AG09319 (cell line): ENCODE results near the gene CMA1.
A peak's percentile ranks its signal among the peaks of the same experiment; 100 is the strongest.
"Not testable (repeated sequence)": the region's sequence is repeated elsewhere in the genome, so short reads cannot be mapped to it uniquely, and the experiment has no call there.

Experiments used
- DNase-seq: peaks from one replicate; pipeline ENCODE4 v3.0.0-alpha.2; 2010; ENCODE audit warnings: low read depth; ENCODE audit errors: extremely low read depth
- TF ChIP-seq, protein P1 (sequence below): IDR thresholded peaks from 2 replicates; pipeline ENCODE4 v1.5.1; 2011; ENCODE audit warnings: low read depth, mild to moderate bottlenecking, inconsistent platforms, low read length, moderate library complexity

CMA1 gene

DNA sequence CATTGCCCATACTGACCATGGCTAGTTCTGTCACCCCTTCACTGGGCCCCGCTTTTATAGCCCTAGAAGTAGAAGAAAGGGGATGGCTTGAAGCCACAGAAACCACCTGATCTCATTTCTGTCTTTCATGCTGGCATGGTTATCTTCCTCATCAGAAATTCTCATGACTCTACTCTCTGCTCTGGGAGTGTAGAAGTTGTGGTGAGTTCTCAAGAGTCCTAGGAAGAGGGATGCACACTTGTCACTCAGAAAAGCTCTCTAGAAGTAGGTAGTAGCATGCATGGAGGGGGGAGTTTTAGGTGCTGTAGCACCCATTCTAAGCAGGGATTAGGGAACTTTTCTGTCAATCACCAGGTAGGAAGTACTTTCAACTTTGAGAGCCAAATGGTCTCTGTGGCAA is 6.1 kb upstream of the CMA1 start:
- no peak for DNase-seq
- TF ChIP-seq, protein P1, sequence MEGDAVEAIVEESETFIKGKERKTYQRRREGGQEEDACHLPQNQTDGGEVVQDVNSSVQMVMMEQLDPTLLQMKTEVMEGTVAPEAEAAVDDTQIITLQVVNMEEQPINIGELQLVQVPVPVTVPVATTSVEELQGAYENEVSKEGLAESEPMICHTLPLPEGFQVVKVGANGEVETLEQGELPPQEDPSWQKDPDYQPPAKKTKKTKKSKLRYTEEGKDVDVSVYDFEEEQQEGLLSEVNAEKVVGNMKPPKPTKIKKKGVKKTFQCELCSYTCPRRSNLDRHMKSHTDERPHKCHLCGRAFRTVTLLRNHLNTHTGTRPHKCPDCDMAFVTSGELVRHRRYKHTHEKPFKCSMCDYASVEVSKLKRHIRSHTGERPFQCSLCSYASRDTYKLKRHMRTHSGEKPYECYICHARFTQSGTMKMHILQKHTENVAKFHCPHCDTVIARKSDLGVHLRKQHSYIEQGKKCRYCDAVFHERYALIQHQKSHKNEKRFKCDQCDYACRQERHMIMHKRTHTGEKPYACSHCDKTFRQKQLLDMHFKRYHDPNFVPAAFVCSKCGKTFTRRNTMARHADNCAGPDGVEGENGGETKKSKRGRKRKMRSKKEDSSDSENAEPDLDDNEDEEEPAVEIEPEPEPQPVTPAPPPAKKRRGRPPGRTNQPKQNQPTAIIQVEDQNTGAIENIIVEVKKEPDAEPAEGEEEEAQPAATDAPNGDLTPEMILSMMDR: no peak

DNA sequence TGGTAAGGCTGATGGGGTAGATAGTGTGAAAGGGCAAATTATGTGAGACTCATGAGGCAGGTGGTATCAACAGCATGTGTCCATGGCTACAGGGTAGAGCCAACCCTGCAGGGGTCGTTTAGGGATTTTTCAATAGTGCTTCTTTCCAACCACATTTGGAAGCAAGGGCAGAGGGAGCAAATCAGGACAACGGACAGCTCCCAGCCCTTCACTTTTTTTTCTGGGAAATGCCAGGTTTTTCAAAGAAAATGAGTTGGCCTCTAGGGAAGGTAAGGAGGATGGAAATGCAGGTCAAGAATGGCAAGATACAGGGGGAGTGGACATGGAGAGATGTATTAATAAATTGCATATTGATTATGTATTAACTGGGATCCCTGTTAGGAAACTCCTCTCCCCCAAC is 4.9 kb upstream of the CMA1 start:
- TF ChIP-seq, protein P1: no peak
- no peak for DNase-seq

DNA sequence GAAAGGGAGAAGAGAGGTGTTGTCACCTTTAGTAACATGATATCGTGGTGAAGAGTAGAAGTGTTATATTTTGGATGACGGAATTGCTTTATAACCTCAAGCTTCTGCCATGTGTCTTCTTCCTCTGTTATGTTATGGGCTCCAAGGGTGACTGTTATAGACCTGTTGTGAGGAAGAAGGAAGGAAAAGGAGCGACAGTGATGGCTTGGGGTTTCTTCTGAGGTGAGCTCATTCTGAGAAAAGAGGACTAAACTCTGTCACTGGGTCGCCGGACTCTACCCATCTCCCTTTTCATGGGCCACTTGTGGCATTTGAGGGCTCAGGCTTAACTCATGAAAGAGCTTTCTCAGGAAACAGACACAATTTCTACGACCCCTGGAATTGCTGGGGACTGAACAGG is 1.6 kb downstream of the CMA1 start:
- no peak for DNase-seq
- TF ChIP-seq, protein P1: no peak

DNA sequence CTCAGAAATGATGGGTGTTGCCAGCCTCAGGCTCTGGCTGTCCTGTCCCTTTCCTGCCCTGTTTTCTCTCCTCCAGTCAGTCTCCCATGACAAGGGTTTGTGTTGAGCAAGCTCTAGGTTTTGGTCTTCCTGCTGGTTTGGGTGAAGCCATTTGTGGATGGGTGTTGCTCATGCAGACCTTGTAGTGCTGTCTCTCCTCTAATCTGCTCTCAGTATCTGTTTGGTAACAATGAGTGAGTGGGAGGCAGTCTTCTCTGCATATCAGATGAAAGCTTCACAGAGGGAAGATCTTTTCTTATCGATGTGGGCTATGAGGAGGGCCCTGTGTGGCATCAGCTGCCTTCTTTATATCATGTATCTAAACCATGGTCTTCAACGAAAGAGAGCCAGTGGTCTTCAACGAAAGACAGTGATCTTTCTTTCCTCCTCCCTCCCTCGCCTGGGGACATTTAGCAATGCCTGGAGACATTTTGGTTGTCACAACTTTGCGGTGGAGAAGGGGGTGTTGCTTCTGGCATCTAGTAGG is 3.6 kb downstream of the CMA1 start:
- no peak for DNase-seq
- TF ChIP-seq, protein P1: no peak

DNA sequence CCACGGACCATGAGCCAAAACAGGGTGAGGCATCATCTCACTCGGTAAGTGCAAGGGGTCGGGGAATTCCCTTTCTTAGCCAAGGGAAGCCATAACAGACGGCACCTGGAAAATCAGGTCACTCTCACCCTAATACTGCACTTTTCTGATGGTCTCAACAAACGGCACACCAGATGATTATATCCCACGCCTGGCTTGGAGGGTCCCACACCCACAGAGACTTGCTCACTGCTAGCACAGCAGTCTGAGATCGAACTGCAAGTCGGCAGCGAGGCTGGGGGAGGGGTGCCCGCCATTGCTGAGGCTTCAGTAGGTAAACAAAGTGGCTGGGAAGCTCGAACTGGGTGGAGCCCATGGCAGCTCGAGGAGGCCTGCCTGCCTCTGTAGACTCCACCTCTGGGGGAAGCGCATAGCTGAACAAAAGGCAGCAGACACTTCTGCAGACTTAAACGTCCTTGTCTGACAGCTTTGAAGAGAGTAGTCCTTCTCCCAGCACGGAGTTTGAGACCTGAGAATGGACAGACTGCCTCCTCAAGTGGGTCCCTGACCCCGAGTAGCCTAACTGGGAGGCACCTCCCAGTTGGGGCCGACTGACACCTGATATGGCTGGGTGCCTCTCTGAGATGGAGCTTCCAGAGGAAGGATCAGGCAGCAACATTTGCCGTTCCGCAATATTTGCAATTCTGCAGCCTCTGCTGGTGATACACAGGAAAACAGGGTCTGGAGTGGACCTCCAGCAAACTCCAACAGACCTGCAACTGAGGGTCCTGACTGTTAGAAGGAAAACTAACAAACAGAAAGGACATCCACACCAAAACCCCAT is 16.3 kb downstream of the CMA1 start:
- DNase-seq: not testable (repeated sequence)

DNA sequence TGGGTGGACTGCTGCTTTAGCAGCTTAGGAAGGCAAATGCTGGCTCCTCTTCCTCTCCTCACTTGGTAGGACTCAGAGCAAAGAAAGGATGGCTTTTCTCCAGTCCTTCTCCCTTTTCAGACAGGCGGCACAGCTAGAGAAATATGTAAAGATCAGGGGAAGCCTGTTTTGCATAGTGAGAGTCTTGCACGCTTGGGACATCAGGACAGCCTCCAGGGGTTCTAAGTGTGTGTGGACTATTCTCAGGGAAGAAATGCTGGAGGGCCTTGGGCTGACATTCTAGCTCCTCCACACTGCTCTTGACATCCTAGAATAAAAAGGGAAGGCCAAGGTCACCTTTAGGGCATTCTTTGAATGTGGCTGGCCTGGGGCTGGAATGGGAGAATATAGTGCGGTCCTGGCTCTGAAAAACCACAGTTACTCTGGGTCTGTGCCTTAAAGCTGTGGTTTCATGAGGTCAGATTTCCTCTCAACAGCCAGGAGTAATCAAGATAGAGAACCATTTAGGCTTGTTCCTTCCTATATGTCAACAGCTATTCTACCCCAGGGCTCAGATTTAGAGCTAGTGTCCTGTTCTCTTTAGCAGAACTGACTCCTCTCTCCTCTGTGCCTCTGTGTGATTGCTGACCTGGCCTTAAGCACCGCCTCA is 24.3 kb downstream of the CMA1 start:
- no peak for DNase-seq

DNA sequence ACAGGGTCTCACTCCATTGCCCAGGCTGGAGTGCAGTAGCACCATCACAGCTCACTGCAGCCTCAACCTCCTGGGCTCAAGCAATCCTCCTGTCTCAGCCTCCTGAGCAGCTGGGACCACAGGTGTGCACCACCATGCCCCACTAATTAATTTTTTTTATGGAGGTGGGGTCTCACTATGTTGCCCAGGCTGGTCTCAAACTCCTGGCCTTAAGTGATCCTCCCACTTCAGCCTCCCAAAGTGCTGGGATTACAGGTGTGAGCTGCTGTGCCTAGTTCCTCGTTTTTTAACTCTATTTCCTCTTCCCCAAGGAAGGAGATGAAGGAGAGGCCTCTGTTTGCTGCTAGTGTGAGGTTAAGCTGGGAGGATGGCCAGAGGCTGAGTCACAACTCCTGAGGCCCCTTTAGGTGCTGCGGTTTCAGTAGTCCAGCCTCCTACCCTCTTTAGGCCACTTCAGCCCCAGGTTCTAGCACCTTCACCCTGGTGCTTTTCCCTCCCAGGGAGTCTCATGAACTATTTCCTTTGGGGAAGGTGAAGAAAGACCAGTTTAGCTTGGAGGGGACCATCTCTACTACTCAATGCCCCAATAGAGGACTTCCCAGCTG is 25.3 kb downstream of the CMA1 start:
- DNase-seq: not testable (repeated sequence)

More for the DNA sequence above, 24.3 kb downstream of the CMA1 start:
- TF ChIP-seq, protein P1: no peak

DNA sequence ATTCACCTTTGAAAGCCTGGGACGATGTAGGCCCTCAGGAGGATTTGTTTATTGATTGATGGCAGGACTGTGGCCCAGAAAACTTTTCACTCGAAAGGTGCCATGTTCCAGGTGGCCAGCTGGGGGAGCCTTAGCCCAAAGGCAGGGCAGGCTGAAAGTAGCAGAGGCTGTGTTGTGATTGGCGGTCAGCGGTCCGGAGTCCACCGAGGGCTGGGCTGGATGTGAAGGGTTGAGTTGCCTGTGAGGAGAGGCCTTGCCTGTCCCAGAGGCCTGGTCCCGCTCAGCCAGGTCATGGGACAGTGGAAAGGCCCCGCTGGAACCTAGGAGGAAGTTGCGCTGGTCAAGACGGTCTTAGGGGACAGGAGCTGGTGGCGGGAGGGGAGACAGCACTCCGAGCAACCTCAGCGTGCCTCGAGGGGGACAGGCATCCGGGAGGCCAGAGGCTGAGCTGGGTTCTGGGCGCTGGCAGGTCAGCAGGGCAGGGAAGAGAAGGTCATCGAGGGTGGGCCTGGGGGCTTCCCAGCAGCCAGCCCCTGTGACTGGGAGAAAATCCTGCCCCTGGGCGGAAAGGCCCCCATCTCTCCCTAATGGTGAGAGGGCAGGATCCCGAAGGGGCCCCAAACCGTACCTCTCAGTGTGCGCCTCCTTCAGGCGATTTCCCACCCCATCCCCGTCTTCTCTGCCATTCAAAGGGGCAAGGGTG is 26.3 kb downstream of the CMA1 start:
- TF ChIP-seq, protein P1: peak; percentile 50
- no peak for DNase-seq

DNA sequence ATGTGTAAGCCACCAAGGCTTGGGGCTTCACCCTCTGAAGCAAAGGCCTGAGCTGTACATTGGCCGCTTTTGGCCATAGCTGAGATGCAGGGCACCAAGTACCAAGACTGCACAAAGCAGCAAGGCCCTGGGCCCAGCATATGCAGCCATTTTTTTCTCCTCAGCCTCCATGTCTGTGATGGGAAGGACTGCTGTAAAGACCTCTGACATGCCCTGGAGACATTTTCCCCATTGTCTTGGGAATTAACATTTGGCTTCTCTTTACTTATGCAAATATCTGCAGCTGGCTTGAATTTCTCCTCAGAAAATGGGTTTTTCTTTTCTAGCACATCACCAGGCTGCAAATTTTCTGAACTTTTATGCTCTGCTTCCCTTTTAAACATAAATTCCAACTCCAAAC is 28.1 kb downstream of the CMA1 start:
- DNase-seq: not testable (repeated sequence)
